Hematopoietic multipotent progenitor cell treated with erythropoietin and hydrocortisone succinate and interleukin-3 and kit ligand, for 8 days (in vitro differentiated cells): ENCODE measurements around the gene LDHAL6B.

Experiments
- DNase-seq: peaks from one replicate; pipeline ENCODE4 v3.0.0-alpha.2; 2015

The LDHAL6B gene

DNA sequence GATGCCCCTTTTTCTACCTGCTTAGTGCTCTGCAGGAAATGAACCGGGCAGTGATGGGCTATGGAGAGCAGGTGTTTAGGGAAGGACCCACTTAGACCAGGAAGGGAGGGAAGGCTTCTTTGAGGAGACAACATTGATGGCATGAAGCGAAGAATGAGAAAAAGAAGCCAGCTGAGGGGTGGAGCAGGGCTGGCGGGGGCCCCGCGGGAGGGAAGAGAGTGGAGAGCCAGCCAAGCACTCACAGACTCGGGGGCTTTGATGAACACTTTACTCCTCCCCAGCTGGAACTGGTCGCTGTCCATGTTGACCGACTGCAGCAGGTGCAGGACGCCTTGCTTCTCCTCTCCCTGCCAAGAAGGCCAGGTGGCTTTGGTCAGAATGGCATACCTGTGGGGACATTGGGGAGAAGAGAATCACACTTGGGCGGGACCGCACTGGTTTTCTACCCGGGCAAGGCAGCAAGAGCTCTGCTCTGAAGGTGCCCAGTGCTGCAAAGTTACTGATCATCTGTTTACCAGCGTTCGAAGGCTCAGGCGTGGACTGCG is 28.4 kb upstream of the LDHAL6B start:
- no peak for DNase-seq

DNA sequence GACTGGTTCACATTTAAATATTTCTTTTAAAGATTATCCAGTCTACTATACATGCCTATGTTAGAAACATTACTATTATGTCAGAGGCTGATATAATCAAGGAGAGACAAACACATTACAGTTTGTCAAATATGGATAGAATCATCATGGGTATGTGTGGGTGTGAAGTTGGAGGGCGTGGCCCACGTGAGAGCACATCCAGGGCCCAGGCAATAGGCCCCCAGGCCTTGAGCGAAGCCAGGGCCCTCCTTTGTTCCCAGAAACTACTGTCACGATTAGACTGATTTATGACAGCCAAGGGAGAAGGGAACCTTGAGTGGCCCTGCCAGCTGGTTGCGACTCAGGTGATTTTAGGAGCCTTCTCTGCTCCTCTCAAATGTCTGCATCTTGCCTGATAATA is 26.9 kb upstream of the LDHAL6B start:
- DNase-seq: no peak

DNA sequence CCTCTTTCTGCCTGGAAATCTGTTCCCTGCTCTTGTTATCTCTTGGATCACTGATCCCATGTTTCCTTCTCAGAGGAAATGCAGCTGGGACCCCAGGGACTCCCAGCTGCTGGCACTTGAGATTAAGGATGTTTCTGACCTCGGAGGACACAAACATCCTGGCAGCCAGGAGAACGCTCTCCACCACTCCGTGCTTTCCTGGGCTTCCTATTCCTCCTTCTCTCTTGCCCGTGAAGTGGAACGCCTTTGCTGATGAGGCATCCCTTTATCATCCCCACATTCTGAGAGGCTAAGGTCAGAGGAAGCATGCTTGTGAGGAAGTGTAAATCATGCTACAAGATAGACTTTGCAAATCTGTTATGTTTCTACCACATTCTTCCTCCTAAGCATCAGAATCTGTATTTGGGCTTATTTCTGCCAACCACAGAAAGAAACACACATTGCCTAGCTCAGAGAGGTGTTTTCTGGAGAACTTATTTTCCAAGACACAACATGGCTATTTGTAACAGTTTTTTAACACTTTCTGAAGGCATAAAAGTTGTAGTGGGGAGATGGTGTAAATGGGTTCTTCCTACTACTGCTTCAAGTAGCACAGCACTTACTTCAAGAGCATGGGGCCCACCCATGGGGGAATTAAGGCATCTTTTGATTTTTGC is 25.6 kb upstream of the LDHAL6B start:
- no peak for DNase-seq

DNA sequence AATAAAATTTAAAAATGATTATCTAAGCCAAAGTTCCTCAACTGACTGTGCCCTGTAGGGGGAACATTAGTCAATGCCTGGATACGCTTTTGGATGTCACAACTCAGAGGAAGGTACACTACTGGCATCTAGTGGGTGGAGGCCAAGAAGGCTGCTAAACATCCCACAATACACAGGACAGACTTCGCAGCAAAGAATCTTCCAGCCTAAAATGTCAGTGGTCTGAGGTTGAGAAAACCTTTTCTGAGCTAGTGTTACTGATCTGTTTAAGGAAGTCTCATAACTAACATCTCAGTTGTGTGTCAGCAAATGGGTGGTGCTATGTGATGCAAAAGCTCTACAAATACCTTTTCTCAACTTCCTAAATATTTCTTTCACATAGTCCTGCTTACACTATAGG is 20.9 kb upstream of the LDHAL6B start:
- peak; percentile 13 for DNase-seq

DNA sequence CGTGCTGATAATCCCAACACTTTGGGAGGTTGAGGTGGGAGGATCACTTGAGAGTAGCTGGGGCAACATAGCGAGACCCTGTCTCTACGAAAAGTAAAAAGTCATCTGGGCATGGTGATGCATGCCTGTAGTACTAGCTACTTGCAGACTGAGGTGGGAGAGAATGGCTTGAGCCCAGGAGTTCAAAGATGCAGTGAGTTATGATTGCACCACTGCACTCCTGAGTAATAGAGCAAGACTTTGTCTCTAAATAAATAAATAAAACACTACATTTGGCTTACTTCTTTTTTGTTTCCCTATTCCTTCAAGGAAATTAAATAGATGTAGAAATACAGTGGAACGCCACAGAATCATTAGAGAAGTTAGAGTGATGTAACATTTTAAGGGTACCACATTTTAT is 20.1 kb upstream of the LDHAL6B start:
- DNase-seq: no peak

DNA sequence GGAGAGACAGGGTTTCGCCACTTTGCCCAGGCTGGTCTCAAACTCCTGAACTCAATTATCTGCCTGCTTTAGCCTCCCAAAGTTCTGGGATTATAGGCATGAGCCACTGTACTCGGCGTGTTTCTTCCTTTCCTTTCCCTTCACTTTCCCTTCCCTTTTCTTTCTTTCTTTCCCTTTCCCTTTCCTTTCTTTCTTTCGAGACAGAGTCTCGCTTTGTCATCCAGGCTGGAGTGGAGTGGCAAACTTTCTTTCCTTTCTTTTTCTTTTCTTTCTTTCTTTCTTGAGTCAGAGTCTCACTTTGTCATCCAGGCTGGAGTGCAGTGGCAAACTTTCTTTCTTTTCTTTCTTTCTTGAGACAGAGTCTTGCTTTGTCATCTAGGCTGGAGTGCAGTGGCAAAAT is 17.4 kb upstream of the LDHAL6B start:
- DNase-seq: no peak

DNA sequence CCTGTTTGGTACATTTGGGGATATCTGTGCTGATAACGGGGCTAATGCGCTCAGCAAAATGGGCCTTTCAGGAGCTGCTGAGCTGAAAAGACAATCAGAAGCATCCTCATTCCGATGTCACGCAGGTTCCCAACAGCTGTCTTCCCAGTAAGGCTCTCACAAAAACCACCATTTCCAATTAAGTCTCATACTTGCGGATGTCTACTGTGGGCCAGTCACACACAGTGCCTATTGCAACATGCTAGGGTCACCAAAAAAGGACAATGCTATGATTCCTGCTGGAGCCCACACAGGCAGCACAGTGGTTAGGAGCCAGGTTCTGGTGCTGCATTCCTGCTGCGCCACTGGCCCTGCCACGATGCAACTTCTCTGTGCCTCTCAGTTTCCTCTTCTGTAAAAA is 16.4 kb upstream of the LDHAL6B start:
- no peak for DNase-seq

DNA sequence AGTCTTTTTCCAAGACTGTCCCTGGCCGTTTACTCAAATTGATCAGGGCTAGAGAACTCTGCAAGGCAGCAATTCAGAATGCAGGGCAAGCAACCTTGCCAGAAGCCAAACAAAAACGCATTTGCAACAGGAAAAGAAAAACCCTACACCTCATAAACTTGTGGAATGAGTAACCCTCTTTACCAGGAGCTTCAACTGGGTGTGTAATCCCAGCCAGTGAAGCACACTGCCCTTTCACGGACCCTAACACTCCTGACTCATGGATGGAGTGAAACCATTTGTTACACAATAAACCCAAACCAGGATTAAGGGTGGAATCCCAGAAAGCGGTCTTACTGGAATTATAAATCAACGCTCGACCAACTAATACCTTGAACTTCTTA is 14.8 kb upstream of the LDHAL6B start:
- DNase-seq: no peak

DNA sequence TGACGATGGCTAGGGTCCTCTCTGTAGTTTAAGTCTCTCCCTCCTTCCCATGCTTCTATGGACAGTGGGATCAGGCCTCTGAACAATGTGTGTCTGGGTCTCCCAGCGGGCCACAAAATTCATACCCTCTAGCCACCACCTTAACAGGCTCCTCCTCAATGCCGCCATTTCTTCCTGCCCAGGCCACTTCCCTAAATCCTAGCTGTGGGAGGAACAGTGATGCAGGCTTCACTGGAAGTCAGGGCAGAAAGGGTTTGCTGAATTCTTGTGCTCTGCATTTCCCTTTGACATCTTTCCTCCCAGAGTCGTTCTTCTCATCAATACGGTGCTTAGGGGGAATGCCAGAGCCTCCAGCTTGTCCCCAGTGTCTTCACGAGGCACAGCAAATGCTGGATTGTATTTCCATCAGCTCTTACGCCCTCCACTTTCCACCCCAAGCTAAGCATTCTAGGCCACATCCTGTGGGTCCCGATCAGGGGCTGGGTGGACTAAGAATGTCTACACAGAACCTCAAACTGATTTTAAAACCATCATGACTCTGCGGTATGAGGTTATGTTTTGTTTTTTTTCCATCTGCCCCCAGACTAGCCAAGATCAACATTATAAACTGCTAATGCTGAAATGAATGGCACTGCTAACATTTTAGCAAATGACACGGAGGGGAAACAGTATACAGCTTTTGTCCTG is 11.9 kb upstream of the LDHAL6B start:
- no peak for DNase-seq

DNA sequence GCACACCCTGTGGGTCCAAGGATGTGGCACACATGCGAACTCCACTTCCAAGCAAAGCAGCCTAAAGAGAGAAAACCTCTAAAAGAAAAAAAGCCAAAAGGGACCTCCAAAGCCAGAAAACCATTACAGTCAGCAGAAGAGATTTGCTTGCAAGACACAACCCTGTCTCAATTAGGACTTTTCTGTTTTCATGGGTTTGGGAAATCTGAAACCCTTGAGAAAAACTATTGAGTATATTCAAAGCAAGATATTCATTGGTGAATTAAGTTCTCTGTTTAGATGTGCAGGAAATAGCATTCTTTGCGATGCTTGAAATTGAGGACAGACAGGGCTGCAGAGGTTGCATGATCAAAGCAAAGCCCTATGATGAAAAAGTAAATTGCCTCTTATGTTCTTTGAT is 10.2 kb upstream of the LDHAL6B start:
- DNase-seq: no peak

DNA sequence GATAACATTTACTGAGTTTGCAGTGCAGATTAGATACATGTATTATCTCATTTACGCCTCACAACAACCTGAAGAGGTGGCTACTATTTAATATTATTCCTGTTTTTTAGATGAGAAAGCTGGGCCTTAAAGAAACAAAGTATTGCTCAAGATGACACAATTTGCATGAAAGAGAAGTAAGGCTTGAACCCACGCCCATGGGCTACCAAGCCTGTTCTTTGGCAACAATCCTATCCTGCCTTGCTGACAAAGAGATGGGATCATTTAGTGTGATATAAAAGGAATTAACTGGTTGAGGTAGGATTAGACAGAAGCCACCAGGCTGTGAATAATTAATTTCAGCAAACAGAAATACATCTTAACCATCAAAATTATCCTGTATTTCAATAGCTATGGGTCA is 9.2 kb upstream of the LDHAL6B start:
- no peak for DNase-seq

DNA sequence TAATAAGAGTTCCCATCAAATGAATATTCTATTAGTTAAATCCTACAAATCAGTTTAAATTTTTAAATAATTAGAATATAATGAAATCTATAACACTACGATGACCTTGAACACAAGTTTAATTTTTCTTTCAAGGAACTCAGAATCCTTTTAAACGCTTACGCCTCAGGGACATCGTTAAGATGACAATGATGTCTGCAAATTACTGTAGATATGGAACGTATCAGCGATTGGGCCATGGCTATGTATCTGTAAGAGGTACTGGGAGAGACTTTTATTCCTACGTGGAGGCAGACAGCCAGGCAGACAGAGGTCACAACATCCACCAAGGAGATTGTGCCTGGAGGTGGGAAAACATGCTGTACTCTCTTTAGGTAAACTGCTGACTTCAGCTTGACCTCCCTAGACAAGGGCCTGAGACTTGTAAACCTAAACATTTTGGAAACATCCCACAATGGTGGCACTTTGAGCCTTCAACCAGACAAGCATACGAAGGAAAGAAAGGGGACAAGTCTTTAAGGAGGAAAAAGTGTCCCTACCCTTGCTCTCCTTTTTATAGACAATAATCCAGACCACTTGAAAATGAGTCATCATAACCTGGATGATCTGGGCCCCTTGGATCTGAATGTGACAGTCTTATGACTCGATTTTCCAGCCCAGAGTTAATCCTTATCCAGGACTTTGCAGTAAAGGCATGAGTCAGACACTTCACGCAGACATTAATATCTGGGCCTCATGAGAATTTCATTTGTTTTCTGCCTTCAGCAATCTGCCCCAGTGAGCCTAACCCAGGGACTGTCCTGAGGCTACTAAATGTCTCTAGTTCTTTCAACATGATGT is 6.8 kb upstream of the LDHAL6B start:
- DNase-seq: no peak

DNA sequence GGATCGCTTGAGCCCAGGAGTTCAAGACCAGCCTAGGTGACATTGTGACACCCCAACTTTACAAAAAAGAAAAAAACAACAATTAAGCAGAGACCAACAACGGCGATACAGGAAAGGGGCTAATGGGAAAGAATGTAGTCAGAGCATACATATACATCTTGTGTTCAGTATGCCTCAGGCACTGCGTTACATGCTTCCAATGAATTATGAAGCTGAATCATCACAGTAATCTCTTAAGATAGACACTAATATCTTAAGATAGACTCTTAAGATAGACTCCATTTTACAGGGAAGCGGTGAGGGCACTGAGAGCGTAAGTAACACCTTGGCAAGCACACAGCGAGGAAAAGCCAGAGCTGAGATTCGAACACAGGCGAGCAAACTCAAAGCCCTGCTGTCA is 6.1 kb upstream of the LDHAL6B start:
- no peak for DNase-seq

DNA sequence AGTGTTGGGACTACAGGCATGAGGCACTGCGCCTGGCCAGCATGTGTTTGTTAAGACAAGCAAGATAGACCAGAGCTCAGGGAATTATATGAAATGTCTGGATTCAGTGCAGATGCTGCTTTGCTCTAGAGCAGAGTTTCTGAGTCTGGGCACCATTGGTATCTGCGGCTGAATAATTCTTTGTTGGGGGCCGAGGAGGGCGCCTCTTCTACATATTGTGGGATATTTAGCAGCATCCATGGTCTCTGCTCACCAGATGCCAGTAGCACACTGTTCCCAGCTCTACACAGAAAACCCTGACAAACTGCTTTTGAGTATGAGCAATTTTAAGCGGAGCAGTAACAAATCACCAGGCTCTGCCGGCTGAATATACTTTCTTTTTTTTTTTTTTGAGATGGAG is 3.6 kb upstream of the LDHAL6B start:
- no peak for DNase-seq

DNA sequence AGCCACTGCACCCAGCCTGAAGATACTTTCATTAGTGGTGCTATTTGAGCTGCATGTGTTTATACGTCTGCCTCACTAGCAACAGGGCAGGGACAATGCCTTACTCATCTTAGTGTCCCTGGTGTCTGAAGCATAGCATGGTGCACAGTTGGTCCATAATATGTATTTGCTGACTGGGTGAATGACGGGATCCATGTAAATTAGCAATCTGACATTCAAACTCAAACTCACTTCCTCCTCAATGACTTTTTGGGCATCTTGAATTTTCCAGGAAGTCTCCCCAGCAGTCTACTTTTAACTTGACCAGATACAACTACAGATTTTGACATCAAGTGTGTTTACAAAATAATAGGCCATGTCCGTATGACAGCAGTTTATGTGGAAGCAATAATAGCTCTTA is 3.0 kb upstream of the LDHAL6B start:
- no peak for DNase-seq

DNA sequence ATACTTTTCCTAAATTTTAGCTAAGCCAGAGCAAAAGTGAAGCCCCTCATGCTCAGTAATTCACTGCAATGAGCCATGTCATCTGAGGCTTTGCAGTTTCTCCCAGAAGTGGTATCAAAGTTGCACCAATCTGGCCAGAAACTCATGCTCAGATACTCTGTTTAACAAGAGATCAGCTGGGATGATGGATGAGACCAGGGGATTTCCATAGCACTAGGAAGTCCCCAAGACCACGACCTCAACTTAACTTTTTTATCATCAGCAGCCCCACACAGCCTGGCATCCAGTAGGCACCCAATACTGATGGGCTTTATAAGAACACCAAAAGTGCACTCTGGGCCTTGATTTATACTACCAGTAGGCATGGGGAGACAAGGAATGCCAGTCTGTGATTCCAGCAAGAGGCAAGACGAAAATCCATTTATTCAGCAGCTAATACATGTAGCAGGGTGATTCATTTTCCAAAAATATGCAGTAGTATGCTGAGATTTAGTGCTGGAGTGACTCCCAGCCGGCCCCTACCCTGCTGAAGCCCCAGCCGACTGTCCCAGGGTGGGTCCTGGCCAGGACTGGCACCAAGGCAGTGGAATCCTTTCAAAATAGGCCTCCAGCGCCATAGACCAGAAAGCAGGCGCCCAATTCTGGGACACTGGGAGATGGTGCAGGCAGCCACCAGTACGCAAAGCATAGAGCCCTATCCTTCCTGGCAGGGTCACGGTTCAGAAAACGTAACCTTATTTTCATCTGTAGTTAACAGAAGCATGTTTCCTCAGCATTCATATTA is 612 bp upstream of the LDHAL6B start:
- no peak for DNase-seq

DNA sequence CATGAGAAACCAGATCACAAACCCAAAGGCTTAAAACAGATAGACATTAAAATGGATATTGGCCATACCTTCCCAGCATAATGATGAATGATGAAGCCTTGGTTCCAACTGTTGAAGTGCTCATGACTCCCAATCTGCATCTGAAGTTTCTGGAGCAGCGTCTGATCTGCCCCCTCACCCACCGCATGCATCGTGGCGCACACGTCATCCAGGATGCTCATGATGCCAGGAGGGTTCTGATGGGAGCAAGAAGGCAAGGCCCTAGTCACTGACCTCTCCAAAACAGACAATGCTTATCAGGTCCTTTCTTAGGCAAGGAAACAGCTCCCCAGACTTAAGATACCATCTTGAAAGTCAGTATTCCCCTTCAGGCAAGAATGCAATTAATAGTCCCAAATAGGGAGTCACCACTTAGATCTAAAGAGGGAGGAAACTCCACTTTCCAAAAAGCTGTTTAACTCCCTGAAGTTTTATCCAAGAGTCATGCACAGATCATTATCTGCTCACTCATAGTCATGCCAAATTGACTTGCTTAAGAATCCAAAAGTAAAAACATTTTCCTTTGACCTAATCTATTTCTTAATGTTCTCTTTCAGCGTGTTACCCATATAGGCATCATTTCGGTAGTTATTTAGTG is 2.1 kb downstream of the LDHAL6B start:
- DNase-seq: no peak

DNA sequence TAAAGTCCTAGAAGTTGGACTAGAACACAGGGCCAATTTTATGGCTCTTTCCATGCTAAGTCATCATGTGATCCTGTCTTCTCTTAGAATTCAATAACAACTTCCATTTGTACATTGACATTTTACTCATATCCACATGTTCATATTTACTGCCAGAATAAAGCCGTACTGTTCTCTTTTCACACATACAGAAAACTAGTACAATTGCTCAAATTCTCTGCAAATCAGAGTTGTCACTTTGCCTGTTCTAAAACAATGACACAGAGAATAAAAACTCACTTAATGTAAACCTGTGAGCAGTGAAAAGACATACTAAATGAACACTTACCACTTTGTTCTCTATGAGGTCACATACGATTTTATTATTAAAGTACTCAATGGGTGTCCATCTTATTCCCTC is 3.5 kb downstream of the LDHAL6B start:
- DNase-seq: no peak

DNA sequence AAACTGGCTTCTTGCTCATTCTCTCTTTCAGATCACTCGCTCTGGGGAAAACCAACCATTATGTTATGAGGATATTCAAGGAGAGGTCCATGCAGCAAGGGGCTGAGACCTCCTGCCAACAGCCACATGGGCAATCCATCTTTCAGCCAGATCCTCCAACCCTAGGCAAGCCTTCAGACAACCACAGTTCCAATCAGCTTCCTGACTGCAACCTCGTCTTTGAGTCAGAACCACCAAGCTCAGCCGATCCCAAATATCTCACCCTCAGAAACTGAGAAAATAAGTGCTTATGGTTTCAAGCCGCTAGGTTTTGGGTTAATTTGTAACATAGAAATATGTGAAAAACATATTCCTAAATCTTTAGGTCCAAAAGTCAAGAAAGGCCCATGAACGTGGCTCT is 10.3 kb downstream of the LDHAL6B start:
- no peak for DNase-seq

DNA sequence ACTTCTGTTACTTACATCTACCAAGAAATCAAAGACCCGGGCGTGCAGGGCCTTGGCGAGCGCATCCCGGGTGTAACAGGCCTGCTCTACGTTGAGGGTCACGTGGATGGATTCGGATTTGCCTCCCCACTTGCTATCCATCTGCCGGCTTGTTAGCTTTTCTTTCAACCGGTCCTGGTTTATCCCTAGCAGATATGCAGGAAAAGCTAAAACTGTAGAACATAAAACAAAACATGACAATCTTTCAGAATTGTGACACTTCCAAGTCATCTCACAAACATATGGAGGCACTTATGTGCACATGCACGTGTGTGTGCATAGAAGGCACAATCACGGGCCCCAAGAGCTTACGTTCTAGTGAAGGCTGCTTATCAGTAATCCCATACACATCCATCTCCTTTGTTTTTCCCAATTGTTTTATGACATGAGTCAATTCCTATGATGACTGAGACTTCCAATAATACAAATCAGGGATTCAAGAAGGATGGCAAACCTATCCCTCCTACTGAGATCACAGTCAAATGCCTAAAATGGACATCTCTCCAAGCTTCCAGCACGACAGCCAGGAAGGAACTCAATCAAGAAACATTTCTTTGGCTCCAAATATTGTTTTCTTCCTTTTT is 11.3 kb downstream of the LDHAL6B start:
- DNase-seq: no peak

DNA sequence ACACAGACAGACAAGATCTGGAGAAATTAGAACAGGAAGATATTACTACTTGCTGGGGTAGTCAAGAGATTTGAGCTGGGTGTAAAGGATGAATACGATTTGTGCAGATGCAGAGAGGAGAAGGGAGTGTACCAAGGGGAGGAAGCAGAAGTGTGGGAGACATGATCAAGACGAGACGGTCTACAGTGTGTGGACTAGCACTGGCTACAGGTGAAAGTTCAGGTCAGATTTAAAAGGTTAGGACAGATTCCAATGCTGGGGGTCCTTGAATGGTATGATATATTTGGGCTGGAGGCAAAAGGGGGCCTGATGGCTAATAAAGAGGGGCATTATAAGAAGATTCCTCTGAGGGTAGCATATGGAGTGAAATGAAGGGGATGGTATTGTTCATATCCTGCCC is 12.1 kb downstream of the LDHAL6B start:
- no peak for DNase-seq
